Measurements from ENCODE around the gene MAP3K3. TPM values are rescaled to one million over a fixed set of nuclear protein-coding genes. Genes with fewer than 3 reads are reported as not detected.
"Not testable (repeated sequence)": the region's sequence is repeated elsewhere in the genome, so short reads cannot be mapped to it uniquely, and the experiment has no call there.

The MAP3K3 gene
- total RNA-seq, 2 donors from 2014 or later, result 21.0 to 33.3 TPM

GRCh38 chr17:63716426-63716825, 94.2 kb downstream of the MAP3K3 start:
- 81 to 95% methylated on average over 3 of the region's 3 CpGs for WGBS, 2 donors
- intact Hi-C loops (cut with DNase I), result no loop called here
- Histone ChIP-seq H3K27me3 (no peaks in the 10 kb centered on the region), H3K4me3 (no peak overlapping the region), H3K27ac (no peak overlapping the region), H3K36me3 (replicated peaks in 1 of 2; ENCODE audit: insufficient read depth in 1 of 2, low read depth in 2 of 2) (peaks cover 0 to 4% of the 10 kb centered on the region in 2 donors), H3K4me1 (no peaks in the 10 kb centered on the region), H3K9me3 (no peaks in the 10 kb centered on the region)
- TF ChIP-seq POLR2A (IDR thresholded peaks at IDR 0.05) (no peak), CTCF (IDR thresholded peaks at IDR 0.05) (no peak)
- ATAC-seq (no peak), DNase-seq (no peak)

- H3K27ac ChIP-seq, result no peak overlapping the region
- no peaks in the 10 kb centered on the region for H3K4me1 ChIP-seq
- DNase-seq (no peak), ATAC-seq (no peak)
- no peak overlapping the region for H3K4me3 ChIP-seq
- H3K27me3 ChIP-seq, result no peaks in the 10 kb centered on the region
- no peaks in the 10 kb centered on the region for H3K9me3 ChIP-seq
- TF ChIP-seq POLR2A (IDR thresholded peaks at IDR 0.05) (no peak), CTCF (IDR thresholded peaks at IDR 0.05) (no peak)
- 83 to 87% methylated on average over 5 of the region's 5 CpGs for WGBS, 2 donors
- intact Hi-C loops (cut with DNase I), result no loop called here
- H3K36me3 ChIP-seq (replicated peaks in 1 of 2; ENCODE audit: insufficient read depth in 1 of 2, low read depth in 2 of 2), result no peaks in the 10 kb centered on the region
Observed at GRCh38 chr17:63718988-63719387, 96.8 kb downstream of the MAP3K3 start.

- 94 to 100% methylated on average over 5 of the region's 5 CpGs for WGBS, 2 donors
- H3K27ac ChIP-seq; ATAC-seq; H3K36me3 ChIP-seq (replicated peaks in 1 of 2; ENCODE audit: insufficient read depth in 1 of 2, low read depth in 2 of 2); H3K9me3 ChIP-seq; DNase-seq; intact Hi-C loops (cut with DNase I); H3K4me1 ChIP-seq; H3K4me3 ChIP-seq; H3K27me3 ChIP-seq: not testable (repeated sequence)
Observed at GRCh38 chr17:63720194-63720593, 98.0 kb downstream of the MAP3K3 start.

GRCh38 chr17:63722403-63722802, 100.2 kb downstream of the MAP3K3 start:
- H3K27me3 ChIP-seq, result no peaks in the 10 kb centered on the region
- H3K4me1 ChIP-seq, result no peaks in the 10 kb centered on the region
- intact Hi-C loops (cut with DNase I), result no loop called here
- H3K9me3 ChIP-seq, result no peaks in the 10 kb centered on the region
- H3K27ac ChIP-seq, result no peak overlapping the region
- ATAC-seq (no peak), DNase-seq (no peak)
- H3K4me3 ChIP-seq, result no peak overlapping the region
- WGBS, 2 donors, result 57 to 60% methylated on average over 2 of the region's 2 CpGs
- TF ChIP-seq POLR2A (IDR thresholded peaks at IDR 0.05), result no peak
- TF ChIP-seq CTCF (IDR thresholded peaks at IDR 0.05), result no peak
- peaks cover 0 to 4% of the 10 kb centered on the region in 2 donors for H3K36me3 ChIP-seq (replicated peaks in 1 of 2; ENCODE audit: insufficient read depth in 1 of 2, low read depth in 2 of 2)

- intact Hi-C loops (cut with DNase I), result no loop called here
- Histone ChIP-seq H3K4me3 (no peak overlapping the region), H3K36me3 (replicated peaks in 1 of 2; ENCODE audit: insufficient read depth in 1 of 2, low read depth in 2 of 2) (no peaks in the 10 kb centered on the region), H3K27me3 (no peaks in the 10 kb centered on the region), H3K4me1 (peaks cover 7% of the 10 kb centered on the region), H3K27ac (no peak overlapping the region), H3K9me3 (no peaks in the 10 kb centered on the region)
- ATAC-seq, result no peak
- WGBS, 2 donors, result 92 to 93% methylated on average over 8 of the region's 8 CpGs
- DNase-seq, result no peak
- TF ChIP-seq CTCF (IDR thresholded peaks at IDR 0.05), result no peak
- TF ChIP-seq POLR2A (IDR thresholded peaks at IDR 0.05), result no peak
Observed at GRCh38 chr17:63735691-63736090, 113.5 kb downstream of the MAP3K3 start.

All from body of pancreas (tissue), 4 donors.